CD4-positive, alpha-beta T cell treated with Interleukin-10 for 1 hour (primary cell): ENCODE measurements around the gene THAP3.

Source experiments
- DNase-seq: peaks from one replicate; pipeline ENCODE4 v3.0.0-alpha.2; 2020

THAP3 gene

DNA sequence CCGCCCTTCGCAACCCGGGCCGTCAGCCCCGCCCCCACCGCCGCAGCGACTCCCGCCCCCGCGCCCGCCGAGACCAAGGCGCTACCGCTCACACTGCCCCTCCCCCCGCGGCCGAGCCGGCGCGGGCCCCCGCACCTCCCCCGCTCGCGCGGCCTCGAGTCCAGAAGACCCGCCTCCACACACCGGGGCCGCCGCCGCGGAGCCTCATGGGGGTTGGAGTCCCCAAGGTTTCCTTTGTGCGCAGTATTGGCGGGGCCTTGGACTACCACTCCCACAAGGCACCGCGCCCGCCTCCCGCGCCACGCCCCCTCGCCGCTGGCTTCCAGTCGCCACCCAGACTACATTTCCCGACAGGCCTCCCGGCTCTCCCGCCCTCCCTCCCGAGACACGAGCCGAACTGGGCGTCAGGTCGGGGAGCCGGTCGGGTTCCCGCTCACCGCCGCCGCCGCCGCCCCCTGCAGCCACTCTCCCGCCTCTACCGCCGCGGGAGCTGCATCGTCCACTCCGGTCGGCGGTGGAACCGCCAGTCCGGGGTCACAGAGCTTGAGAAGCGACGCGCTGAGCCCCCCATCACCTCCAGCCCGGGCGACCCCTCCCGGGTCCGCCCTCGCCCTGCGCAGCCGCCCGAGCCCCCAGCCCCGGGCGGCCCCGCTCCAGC lies 11.2 kb upstream of the THAP3 start, which contains the start of gene PHF13:
Gene PHF13 (plus strand): TSS at position 371 of the 658 bp plus-strand sequence. CDS start 336 bp downstream, outside the sequence.
- peak; percentile 100 for DNase-seq

DNA sequence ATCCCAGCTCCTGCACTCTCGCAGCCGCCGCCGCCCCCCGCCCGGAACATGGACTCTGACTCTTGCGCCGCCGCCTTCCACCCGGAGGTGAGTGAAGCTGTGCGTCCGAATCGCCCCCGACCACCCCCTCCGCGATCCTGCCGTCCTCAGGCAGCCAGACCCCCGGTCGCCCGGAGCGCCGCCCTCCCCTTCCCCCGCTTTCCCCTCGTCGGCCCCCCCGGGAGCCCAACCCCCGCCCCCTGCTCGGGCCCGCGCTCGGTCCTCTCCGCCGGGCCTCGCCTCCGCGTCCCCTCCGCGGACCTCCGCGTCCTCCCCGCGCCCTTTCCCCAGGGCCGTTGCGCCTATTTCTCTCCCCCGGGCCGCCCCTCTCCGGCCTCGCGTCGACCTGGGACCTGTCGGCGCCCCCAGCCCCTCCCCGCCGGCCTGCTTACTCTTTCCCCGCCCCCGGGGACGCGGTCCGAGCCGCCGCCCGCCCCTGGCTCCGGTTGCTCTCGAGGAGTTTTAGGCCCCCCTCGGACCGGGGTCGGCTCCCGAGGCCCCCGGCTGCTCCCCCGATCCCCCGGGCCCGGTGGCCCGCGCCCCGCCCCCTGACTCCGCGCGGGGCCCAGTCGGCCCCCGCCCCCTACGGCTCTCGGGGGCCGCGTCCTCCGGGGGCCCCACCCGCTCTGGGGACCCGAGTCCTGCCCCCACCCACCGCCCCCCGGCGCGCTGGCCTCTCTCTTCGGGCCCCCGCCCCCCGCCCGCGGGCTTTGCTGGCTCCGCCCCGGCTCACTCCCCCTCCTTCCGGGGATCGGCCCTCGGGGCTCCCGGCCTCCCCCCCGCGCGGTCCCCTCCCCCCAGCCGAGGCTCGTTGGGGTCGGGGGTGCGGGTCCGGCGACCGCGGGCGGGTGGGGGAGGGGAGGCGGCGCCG lies 10.4 kb upstream of the THAP3 start:
- DNase-seq: peak; percentile 63

GRCh38 chr1:6614929-6615785 lies 9.5 kb upstream of the THAP3 start:
- DNase-seq: peak; percentile 14

- DNase-seq: no peak
Observed at GRCh38 chr1:6619045-6619444, 5.6 kb upstream of the THAP3 start.

GRCh38 chr1:6621429-6622391 lies 3.0 kb upstream of the THAP3 start:
- DNase-seq: no peak

GRCh38 chr1:6622396-6623152 lies 2.1 kb upstream of the THAP3 start:
- no peak for DNase-seq

DNA sequence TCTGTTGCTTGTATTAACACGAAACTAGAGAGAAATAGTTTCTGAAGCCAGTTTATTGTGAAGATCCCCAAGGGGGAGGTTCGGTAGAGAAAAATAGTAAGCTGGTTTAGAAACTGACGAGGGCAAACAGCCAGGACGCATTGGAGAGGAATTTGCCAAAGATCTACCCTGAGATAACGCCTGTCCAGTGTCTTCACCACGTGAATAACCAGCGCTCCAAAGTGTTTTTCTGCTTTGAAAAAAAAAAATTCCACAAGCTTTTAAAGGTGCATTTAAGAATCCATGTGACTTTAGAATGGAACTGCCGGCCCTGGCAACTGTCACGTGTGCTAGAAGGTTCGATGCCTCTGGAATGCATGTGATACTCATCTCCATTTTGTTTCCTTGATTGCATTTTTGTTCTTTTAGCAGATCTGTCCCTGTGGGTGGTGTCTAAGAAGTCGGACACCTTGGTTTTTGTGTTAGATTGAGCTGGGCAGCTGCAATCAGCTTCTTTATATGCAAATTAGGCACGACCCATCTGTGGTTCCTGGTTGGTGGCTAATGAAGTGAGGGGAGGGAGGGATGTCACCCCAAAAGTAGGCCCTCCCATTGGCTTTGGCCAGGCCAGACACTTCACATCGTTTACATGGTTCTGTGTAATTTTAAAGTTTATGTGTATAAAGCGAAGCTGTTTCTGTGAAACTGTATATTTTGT lies 1.3 kb upstream of the THAP3 start:
- no peak for DNase-seq

- DNase-seq: peak; percentile 10
Observed at GRCh38 chr1:6625584-6626149, 999 bp downstream of the THAP3 start.

DNA sequence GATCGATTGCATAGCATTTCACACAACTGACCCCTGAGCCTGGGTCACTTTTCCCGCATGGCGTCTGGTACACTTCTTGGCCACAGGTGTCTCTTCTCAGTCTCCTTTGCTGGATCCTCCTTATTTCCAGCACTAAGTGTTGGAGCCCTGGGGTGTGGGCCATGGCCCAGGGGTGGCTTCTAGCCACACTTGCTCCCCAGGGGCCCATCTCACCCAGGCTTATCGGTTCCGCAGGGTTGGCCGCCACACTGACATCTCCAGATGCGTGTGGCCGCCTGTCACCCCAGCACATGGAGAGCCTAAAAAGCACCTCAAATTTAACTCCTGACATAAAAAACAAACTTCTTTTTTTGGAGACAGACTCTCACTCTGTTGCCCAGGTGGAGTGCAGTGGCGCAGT lies 2.4 kb downstream of the THAP3 start:
- DNase-seq: no peak

DNA sequence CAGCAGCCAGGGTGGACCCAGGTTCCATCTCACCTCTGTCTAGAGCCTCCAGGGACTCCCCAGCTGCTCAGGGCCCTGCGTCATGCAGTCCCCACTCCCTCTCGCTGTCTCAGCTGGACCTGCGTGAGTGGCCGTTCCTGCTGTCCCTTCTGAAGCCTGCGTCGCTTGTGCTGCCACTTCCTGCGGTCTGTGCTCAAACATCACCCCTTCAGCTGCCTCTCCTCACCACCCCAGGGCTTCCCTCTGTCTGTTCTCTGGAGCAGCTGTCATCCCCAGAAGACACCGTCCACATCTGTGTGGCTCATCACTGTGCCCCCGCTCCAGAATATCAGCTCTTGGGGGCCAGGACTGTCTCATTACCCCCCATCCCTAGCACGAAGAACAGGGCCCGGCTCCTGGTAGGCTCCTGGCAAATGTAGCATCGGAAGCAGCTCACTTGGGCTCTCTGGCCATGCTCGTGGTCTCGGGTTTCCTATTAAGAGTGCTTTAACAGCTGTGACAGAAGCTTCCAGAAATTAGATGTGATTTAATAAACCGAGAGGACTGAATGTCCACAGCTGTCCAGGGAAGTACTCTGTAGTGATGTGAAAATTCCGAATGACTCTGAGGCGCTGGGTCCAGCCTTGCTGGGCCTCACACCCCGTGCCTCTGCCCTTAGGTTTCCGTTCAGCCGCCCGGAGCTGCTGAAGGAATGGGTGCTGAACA lies 3.3 kb downstream of the THAP3 start:
- DNase-seq: no peak

GRCh38 chr1:6628971-6629479 lies 4.4 kb downstream of the THAP3 start:
- DNase-seq: no peak

- no peak for DNase-seq
Observed at GRCh38 chr1:6630027-6630426, 5.4 kb downstream of the THAP3 start.

GRCh38 chr1:6631058-6631457 lies 6.4 kb downstream of the THAP3 start:
- DNase-seq: no peak

- no peak for DNase-seq
Observed at GRCh38 chr1:6632588-6633514, 8.2 kb downstream of the THAP3 start.

DNA sequence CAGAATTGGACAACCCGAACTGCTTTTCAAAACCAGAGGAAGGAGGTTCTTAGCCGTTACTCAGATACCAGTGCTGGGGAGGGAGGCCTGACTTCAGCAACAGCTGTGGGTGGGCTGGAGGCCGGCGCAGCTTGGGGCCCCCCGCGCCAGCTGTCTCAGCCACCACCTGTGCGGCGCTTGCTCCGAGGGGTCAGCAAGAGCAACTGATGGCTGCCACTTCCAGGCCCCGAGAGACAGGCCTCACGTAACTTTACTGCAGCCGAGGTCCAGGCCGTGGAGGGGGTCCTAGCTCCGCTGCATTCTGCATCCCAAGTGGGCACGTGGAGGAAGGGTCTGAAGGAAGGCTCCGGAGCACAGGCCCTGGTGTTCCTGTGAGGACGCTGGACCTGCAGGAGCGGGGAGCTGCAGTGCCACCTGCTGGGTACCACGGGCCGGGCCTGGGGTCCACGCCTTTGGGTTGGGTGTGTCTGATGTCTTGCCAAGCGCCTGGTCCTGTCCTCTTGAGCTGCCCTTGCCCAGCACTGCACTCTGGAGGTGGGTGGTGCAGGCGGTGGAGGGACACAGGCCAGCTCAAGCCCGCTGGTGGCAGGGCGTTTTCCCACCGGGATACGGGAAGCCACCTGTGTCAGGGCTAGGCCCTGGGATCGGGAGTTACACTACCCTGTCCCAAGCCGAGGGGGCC lies 9.8 kb downstream of the THAP3 start:
- DNase-seq: peak; percentile 44

DNA sequence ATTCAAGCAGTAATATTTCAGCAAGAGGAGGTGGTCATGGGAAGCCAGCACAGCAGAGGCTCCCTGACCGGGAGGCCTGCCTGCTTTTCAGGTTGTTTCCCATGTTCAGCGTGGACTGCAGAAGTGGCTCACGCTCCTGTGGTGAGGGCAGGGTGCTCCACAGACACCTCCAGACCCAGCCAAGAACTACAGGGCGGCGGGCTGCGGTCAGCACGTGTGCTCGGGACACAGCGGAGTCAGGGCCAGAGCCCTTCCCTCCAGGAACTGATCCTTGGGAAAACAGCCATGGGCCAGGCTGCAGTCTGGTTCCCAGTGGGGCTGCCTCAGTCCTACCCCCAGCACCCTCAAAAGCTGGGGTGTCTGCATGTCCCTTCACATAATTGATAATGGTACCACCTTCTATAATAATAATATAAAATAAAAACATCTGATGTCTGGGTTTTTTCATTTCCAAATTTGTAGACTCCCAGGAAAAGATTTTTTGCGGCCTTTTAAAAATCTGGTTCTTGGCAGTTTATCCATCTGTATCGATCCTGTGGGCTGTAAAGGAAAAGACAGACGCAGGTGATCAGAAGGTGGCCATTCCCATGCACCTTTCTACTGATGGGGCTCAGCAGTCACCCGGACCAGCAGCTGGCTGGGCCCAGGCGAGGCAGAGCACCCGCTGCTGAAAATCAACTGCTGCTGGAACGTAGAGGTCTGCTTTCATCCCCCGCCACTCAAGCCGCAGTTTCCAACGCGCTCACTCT lies 10.7 kb downstream of the THAP3 start:
- DNase-seq: no peak
